ENCODE data around the gene SYNDIG1.

Gene SYNDIG1

DNA sequence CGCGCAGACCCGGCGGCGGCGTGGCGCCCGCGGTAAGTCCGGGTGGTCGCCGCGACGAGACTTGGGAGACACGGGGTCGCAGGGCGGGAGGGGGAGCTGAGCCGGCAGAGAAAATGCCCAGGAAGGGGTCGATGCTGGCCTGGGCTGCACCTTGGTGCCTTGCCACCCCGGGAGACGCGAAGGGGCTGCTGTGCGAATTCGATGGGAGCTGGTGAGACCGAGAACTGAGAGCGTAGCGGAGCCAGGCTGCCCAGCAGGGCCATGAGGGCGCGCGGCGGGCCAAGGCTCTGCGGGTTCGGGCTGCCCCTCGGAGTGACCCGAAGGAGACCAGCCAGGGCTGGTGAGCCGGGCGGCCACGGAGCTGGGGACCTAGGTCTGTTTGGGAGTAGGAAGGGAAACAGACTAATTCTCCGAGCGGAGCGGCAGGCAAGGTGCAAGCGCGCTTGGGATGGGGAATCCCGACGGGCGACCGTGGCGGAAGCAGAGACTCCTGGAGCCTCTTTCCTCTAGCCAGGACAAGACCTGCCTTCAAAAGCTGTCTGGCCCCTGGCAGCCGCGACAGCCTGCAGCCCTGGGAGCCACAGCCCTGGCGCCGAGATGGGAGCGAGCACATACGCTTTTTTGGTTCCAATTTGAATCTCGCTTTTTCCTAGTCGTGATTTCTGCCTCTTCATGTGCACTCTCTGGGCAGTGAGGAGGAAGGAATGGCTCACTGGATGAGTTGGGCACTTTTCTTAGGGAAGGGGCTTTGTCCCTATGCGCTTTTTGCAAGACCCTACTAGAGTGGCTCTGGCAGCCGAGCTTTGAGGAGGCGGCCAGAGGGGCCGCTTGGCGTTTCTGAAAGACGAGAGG lies 691 bp downstream of the SYNDIG1 start:
- ChIA-PET CTCF (interaction anchor here (0.9 kb wide), 1 partner anchor 310 kb away, joined by 3 read pairs; no protein-coding TSS in a partner anchor), POLR2A (interaction anchor here (1.0 to 1.4 kb wide), 3 partner anchors 13 to 33 kb away, joined by 3 to 5 read pairs (median 5); no protein-coding TSS in a partner anchor)
- no peak for DNase-seq (ENCODE audit: extremely low spot score)
- no peak for TF ChIP-seq SUZ12 (IDR thresholded peaks at IDR 0.05)
- no peak for TF ChIP-seq TARDBP (IDR thresholded peaks at IDR 0.05)
- no peak for TF ChIP-seq BHLHE40 (IDR thresholded peaks at IDR 0.05; ENCODE audit: borderline replicate concordance)
- no peak for TF ChIP-seq NFRKB (IDR thresholded peaks at IDR 0.05)
- TF ChIP-seq, protein P1, sequence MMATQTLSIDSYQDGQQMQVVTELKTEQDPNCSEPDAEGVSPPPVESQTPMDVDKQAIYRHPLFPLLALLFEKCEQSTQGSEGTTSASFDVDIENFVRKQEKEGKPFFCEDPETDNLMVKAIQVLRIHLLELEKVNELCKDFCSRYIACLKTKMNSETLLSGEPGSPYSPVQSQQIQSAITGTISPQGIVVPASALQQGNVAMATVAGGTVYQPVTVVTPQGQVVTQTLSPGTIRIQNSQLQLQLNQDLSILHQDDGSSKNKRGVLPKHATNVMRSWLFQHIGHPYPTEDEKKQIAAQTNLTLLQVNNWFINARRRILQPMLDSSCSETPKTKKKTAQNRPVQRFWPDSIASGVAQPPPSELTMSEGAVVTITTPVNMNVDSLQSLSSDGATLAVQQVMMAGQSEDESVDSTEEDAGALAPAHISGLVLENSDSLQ (IDR thresholded peaks at IDR 0.05) = no peak
- no peak for TF ChIP-seq FOXM1 (IDR thresholded peaks at IDR 0.05; ENCODE audit: borderline replicate concordance)
- no peak for TF ChIP-seq FOXK2 (IDR thresholded peaks at IDR 0.05)
- TF ChIP-seq LEF1 (IDR thresholded peaks at IDR 0.05; ENCODE audit: borderline replicate concordance) = no peak
- TF ChIP-seq L3MBTL2 (conservative IDR thresholded peaks at IDR 0.05) = no peak
- no peak for TF ChIP-seq ELF4 (IDR thresholded peaks at IDR 0.05)
- TF ChIP-seq ZNF384 (IDR thresholded peaks at IDR 0.05) = no peak
- no peak for TF ChIP-seq ARNT (IDR thresholded peaks at IDR 0.05)
- TF ChIP-seq HDGF (IDR thresholded peaks at IDR 0.05; ENCODE audit: borderline replicate concordance) = no peak
- TF ChIP-seq FOXA1 (IDR thresholded peaks at IDR 0.05) = no peak
- TF ChIP-seq SP1 (IDR thresholded peaks at IDR 0.05) = no peak
- TF ChIP-seq CTBP1 (IDR thresholded peaks at IDR 0.05; ENCODE audit: borderline replicate concordance) = no peak

- no peak for DNase-seq (ENCODE audit: extremely low spot score)
- TF ChIP-seq, protein P1 (IDR thresholded peaks at IDR 0.05) = no peak
- TF ChIP-seq TARDBP (IDR thresholded peaks at IDR 0.05) (no peak), ZNF384 (IDR thresholded peaks at IDR 0.05) (no peak), FOXM1 (IDR thresholded peaks at IDR 0.05; ENCODE audit: borderline replicate concordance) (no peak)
- CTCF ChIA-PET = interaction anchor here (0.9 kb wide), 1 partner anchor 309 kb away, joined by 3 read pairs; no protein-coding TSS in a partner anchor
- POLR2A ChIA-PET = interaction anchor here (1.0 to 1.1 kb wide), 2 partner anchors 27 to 32 kb away, joined by 3 to 5 read pairs; no protein-coding TSS in a partner anchor
Observed at GRCh38 chr20:24470746-24471582, 1.5 kb downstream of the SYNDIG1 start.

DNA sequence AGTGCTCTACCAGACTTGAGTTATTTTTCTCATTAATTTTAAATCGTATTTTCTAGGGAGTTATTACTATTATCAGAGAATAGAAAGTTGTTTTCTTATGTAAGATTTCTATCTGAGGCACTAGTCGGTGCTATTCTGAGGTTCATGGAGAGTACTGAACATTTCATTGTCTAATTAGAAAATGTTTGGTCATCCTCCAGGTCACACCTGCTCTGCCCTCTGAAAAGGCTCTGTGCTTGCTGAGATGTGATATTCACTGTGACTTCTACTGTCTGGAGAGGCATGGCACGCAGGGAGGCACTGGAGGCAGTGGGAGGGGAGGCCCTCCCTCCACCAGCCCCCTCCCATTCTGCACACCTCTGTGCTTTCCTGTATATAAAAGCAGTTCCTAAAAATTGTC lies 3.0 kb downstream of the SYNDIG1 start:
- TF ChIP-seq TARDBP (IDR thresholded peaks at IDR 0.05) = no peak
- no peak for TF ChIP-seq ARNT (IDR thresholded peaks at IDR 0.05)
- TF ChIP-seq L3MBTL2 (conservative IDR thresholded peaks at IDR 0.05) = no peak
- TF ChIP-seq FOXM1 (IDR thresholded peaks at IDR 0.05; ENCODE audit: borderline replicate concordance) = no peak
- TF ChIP-seq SP1 (IDR thresholded peaks at IDR 0.05) = no peak
- no peak for TF ChIP-seq FOXK2 (IDR thresholded peaks at IDR 0.05)
- TF ChIP-seq, protein P1 (IDR thresholded peaks at IDR 0.05) = no peak
- TF ChIP-seq ELF4 (IDR thresholded peaks at IDR 0.05) = no peak
- no peak for TF ChIP-seq LEF1 (IDR thresholded peaks at IDR 0.05; ENCODE audit: borderline replicate concordance)
- no peak for TF ChIP-seq NFRKB (IDR thresholded peaks at IDR 0.05)
- no peak for TF ChIP-seq SUZ12 (IDR thresholded peaks at IDR 0.05)
- TF ChIP-seq CTBP1 (IDR thresholded peaks at IDR 0.05; ENCODE audit: borderline replicate concordance) = no peak
- no peak for TF ChIP-seq FOXA1 (IDR thresholded peaks at IDR 0.05)
- TF ChIP-seq ZNF384 (IDR thresholded peaks at IDR 0.05) = no peak
- CTCF ChIA-PET = no interaction called here
- POLR2A ChIA-PET = no interaction called here
- DNase-seq (ENCODE audit: extremely low spot score) = no peak

DNA sequence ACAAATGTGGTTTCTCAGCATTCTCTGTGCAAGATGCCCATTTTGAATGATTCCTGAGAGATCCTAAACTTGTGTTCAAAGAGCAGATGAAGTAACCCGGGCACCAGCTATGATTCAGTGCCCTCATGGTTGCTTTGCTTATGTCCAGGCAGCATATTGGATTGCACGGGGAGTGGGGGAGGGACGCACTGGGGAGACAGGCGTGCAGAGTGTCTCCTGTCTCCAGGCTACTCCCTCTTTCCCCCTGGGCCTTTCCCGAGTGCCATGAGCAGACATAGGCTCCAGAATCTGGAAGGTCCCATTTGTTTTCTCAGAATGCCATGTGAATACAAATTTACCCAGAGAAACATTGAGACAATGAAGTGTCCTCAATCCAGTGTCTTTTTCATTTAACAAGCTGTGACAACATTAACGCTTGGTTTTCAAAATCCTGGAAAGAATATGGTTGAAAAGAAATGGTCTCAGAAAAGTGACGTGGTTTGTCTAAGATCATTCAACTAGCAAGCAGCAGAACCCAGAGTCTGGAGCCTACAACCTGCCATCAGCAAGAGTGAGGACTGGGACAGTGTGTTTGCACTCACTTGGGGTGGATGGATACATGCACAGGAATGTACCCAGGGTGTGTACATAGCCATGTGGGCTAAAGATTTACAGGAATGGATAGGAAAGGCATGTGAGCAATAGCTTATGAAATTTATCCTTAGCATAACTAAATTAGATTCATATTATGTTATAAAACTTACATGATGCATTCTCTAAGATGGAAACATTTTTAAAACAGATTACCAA lies 4.2 kb downstream of the SYNDIG1 start:
- no peak for DNase-seq (ENCODE audit: extremely low spot score)
- TF ChIP-seq ZNF384 (IDR thresholded peaks at IDR 0.05) (no peak), CTBP1 (IDR thresholded peaks at IDR 0.05; ENCODE audit: borderline replicate concordance) (no peak), TARDBP (IDR thresholded peaks at IDR 0.05) (no peak), SP1 (IDR thresholded peaks at IDR 0.05) (no peak), FOXK2 (IDR thresholded peaks at IDR 0.05) (no peak)
- TF ChIP-seq, protein P1 (IDR thresholded peaks at IDR 0.05) = no peak
- ChIA-PET POLR2A (no interaction called here), CTCF (no interaction called here)
